NCI-H2081 (cell line): ENCODE data around the gene IFTAP.

Source experiments
- DNase-seq, 2 experiments: peaks; one replicate each; lab custom pipeline; 2025; lab: John Stamatoyannopoulos, UW

Gene IFTAP, protein sequence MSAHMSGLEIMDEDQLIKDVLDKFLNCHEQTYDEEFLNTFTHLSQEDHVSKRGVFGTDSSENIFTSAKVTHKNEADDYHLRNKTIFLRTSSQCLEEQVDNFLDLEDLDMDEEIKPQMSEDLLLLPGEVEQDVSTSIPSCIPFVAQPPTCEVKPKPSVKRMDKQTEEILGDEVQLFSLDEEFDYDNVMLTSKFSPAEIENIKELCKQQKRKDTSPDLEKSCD

DNA sequence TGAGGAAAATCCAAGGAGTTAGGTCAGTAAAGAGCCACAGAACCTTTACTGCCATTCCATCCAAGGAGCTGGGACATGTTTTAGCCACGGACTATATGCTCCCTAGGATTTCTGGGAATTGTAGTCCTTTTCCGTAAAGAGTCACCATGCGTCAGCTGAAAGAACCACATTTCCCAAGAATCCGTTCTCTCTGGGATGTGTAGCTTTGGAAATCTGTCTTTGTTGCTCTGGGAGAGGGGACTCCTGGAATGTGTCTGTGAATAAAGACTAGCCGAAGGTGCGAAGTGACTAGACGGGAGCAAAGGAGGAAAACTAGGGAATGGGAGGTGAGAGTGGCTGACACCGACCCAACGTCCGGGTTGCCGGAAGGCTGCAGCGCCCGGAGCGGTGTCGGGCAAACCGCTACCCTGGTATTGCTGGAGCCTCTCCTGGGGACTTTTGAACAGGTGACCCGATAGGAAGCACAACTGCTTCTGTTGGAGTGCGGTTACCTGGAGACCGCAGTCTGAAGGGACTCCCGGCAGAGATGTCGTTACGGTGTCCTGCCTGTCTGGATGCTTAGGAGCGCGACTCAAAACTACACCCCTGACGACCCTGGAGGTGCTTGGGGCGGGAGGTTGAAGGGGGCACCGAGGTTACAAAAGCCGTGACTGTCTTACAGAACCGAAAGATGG is at the start of gene IFTAP:
Gene IFTAP (plus strand): TSS at position 187 of the 674 bp plus-strand sequence. CDS start 15,602 bp downstream, outside the sequence.
- peak; percentile 79 to 95 for DNase-seq

- DNase-seq: no peak
Measured at GRCh38 chr11:36550385-36551115, 43.8 kb upstream of the IFTAP start.

DNA sequence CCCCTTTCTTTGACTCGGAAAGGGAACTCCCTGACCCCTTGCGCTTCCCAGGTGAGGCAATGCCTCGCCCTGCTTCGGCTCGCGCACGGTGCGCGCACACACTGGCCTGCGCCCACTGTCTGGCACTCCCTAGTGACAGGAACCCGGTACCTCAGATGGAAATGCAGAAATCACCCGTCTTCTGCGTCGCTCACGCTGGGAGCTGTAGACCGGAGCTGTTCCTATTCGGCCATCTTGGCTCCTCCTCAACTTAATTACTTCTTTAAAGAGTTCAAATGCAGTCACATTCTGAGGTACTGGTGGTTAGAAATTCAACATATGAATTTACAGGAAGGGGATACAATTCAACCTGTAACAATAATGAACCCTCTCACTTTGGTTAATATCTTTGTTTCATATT is 36.9 kb upstream of the IFTAP start:
- DNase-seq: peak; percentile 8 to 42

GRCh38 chr11:36557991-36558390 is 36.3 kb upstream of the IFTAP start:
- no peak for DNase-seq

DNA sequence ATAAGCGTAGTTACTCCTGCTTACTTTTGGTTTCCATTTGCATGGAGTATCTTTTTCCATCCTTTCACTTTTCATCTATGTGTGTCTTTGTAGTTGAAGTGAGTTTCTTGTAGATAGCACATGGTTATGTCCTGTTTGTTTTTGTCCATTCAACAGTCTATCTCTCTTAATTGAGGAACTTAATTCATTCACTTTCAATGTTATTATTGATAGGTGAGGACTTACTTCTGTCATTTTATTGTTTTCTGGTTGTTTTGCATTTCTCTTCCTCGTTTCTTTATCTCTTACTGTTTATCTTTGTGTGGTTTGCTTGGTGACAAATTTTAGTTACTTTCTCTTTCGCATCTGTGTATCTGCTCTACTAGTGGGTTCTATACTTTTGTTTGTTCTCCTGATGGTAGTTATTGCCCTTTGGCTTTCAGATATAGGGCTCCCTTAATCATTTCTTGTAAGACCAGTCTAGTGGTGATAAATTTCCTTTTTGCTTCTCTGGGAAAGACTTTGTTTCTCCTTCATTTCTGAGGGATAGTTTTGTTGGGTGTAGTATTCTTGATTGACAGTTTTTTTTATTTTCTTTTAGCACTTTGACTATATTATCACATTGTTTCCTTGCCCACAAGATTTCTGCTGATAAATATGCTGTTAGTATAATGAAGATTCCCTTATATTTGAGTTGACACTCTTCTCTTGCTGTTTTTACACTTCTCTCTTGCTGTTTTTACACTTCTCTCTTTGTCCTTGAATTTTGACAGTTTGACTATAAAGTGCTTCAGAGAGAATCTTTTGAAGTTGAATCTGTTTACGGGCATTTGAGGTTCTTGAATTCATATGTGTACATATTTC is 35.5 kb upstream of the IFTAP start:
- no peak for DNase-seq

DNA sequence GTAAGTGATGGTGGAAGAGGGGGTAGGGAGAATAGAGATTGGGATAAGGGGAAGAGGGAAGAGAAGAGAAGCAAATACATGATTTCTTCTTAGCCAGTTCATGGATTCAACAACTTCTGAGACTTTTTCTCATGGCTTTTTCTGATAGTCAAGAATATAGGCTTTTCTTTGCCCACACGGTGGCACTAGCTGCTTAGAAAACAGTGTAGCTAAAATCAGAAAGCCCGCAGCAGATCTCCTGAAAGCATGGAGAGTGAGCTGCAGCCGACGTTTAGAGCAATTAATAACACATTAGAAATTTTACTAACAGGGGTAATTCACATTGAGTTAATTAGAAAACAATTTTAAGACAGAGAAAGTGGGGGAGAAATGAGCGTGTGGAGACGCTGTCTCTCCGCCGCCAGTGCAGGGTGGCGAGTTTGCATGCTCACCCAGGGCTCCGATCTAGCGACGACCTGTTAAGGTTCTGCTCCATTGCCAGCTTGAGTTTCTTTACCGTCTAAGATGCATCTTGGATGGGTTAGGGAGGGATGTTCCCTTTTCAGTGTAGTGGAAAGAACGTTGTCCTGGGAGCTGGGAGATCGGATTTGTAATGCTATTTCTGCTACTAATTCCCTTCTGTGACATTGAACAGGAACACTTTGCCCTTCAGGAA is 29.8 kb upstream of the IFTAP start:
- DNase-seq: peak; percentile 57 to 61

GRCh38 chr11:36565031-36565610 is 29.2 kb upstream of the IFTAP start:
- no peak for DNase-seq

- no peak for DNase-seq
Measured at GRCh38 chr11:36566407-36567053, 27.8 kb upstream of the IFTAP start.

DNA sequence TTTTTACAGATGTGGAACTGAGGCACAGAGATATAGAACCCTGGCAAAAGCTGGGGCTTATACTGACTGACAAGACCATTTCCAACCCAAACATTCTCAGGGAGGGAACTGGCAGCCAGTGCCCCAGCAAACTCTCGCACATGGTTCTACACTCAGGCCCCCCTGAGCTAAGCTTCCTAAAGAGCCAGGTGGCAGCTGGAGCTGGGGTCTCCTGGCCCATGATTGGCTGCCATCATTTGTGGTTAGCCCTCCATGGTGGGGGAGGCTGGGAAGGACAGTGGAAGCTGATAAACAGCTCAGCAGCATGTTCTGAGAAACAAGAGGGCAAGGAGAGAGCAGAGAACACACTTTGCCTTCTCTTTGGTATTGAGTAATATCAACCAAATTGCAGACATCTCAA is 26.6 kb upstream of the IFTAP start, which contains the start of gene RAG1:
Gene RAG1 (plus strand): TSS at position 314 of the 400 bp plus-strand sequence. CDS start 5,298 bp downstream, outside the sequence.
- DNase-seq: no peak

DNA sequence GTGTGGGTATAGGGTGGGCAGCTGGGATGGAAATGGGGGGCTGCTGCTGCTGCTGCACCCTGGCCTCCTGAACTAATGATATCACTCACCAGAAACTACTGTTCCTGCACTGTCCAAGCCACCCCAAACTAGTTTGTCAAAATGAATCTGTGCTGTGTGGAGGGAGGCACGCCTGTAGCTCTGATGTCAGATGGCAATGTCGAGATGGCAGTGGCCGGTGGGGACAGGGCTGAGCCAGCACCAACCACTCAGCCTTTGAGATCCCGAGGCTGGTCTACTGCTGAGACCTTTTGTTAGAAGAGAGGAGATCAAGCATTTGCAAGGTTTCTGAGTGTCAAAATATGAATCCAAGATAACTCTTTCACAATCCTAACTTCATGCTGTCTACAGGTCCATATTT is 25.2 kb upstream of the IFTAP start:
- no peak for DNase-seq

- DNase-seq: no peak
Measured at GRCh38 chr11:36574486-36574885, 19.8 kb upstream of the IFTAP start.

- no peak for DNase-seq
Measured at GRCh38 chr11:36577373-36577772, 16.9 kb upstream of the IFTAP start.

- no peak for DNase-seq
Measured at GRCh38 chr11:36577859-36578258, 16.4 kb upstream of the IFTAP start.

DNA sequence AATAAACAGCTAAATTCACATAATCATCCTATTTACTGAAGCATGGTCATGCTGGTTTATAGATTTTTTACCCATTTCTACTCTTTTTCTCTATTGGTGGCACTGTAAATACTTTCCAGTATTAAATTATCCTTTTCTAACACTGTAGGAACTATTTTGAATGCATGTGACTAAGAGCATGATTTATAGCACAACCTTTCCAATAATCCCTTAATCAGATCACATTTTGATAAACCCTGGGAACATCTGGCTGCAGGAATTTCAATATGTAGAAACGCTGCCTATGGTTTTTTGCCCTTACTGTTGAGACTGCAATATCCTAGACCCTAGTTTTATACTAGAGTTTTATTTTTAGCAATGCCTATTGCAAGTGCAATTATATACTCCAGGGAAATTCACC is 15.8 kb upstream of the IFTAP start:
- no peak for DNase-seq

GRCh38 chr11:36581536-36581935 is 12.8 kb upstream of the IFTAP start:
- no peak for DNase-seq

DNA sequence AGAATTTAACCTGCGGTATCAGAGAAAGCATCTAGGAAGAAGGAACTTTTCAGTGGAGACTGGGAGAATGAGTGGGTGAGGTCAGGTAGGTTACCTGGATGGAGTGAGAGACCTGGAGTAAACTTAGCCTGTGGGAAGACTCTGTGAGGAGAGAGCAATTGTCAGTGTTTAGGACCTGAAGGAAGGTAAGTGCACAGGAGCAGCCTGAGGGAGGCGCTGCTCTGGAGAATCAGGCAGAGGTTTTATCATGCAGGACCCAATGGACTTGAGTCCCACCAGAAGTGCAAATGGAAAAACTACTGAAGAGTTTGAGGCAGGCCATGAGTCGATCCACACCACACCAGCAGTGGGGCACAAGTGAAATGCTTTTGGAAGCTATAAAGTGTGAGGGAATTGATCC is 10.6 kb upstream of the IFTAP start:
- DNase-seq: no peak

GRCh38 chr11:36586543-36586942 is 7.8 kb upstream of the IFTAP start:
- DNase-seq: no peak

GRCh38 chr11:36588099-36588498 is 6.2 kb upstream of the IFTAP start:
- DNase-seq: no peak

GRCh38 chr11:36590513-36590912 is 3.8 kb upstream of the IFTAP start:
- no peak for DNase-seq

- no peak for DNase-seq
Measured at GRCh38 chr11:36591433-36591832, 2.9 kb upstream of the IFTAP start.

GRCh38 chr11:36596880-36597279 is 2.6 kb downstream of the IFTAP start:
- DNase-seq: no peak
